ENCODE results near the gene SLC30A10.
"Not testable (repeated sequence)": the region's sequence is repeated elsewhere in the genome, so short reads cannot be mapped to it uniquely, and the experiment has no call there.

The SLC30A10 gene

DNA sequence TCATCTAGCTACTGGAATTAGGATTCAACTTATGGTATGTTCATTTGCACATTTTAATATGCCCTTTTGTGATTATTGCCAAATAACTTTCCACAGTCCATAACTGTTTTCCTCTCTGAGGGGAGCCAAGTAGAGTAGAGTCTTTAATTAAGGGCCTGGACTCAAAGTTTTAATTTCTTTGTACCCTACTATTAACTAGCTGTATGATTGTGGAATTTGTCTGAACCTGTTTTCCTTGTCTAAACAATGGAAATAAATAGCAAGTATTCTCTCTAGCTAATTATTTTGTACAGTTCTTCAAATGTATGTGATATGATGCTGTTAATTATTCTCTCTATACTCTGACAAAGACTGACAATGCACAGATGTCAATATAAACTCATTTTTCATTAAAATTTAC is 24.0 kb upstream of the SLC30A10 start:
- TF ChIP-seq, protein P1, sequence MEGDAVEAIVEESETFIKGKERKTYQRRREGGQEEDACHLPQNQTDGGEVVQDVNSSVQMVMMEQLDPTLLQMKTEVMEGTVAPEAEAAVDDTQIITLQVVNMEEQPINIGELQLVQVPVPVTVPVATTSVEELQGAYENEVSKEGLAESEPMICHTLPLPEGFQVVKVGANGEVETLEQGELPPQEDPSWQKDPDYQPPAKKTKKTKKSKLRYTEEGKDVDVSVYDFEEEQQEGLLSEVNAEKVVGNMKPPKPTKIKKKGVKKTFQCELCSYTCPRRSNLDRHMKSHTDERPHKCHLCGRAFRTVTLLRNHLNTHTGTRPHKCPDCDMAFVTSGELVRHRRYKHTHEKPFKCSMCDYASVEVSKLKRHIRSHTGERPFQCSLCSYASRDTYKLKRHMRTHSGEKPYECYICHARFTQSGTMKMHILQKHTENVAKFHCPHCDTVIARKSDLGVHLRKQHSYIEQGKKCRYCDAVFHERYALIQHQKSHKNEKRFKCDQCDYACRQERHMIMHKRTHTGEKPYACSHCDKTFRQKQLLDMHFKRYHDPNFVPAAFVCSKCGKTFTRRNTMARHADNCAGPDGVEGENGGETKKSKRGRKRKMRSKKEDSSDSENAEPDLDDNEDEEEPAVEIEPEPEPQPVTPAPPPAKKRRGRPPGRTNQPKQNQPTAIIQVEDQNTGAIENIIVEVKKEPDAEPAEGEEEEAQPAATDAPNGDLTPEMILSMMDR (IDR thresholded peaks at IDR 0.05; ENCODE audit: low read depth, low read length) = no peak
- DNase-seq = no peak
- 0 out of 2 replicates have a peak, but pooled peaks cover 3% of the 10 kb centered on the region for H3K27me3 ChIP-seq
- no peaks in the 10 kb centered on the region for H3K9me3 ChIP-seq
- H3K36me3 ChIP-seq = no peaks in the 10 kb centered on the region
- H3K4me3 ChIP-seq (ENCODE audit: low read depth, low read length) = no peak overlapping the region
- H3K4me1 ChIP-seq = no peaks in the 10 kb centered on the region

DNA sequence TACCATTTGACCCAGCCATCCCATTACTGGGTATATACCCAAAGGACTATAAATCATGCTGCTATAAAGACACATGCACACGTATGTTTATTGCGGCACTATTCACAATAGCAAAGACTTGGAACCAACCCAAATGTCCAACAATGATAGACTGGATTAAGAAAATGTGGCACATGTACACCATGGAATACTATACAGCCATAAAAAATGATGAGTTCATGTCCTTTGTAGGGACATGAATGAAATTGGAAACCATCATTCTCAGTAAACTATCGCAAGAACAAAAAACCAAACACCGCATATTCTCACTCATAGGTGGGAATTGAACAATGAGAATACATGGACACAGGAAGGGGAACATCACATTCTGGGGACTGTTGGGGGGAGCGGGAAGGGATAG is 20.9 kb upstream of the SLC30A10 start:
- not testable (repeated sequence) for H3K36me3 ChIP-seq; H3K4me1 ChIP-seq; H3K27me3 ChIP-seq; H3K9me3 ChIP-seq; DNase-seq; H3K4me3 ChIP-seq (ENCODE audit: low read depth, low read length)

DNA sequence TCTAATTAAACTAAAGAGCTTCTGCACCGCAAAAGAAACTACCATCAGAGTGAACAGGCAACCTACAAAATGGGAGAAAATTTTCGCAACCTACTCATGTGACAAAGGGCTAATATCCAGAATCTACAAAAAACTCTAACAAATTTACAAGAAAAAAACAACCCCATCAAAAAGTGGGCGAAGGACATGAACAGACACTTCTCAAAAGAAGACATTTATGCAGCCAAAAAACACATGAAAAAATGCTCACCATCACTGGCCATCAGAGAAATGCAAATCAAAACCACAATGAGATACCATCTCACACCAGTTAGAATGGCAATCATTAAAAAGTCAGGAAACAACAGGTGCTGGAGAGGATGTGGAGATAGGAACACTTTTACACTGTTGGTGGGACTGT is 20.4 kb upstream of the SLC30A10 start:
- H3K4me3 ChIP-seq (ENCODE audit: low read depth, low read length); DNase-seq; H3K9me3 ChIP-seq; H3K4me1 ChIP-seq; H3K36me3 ChIP-seq; H3K27me3 ChIP-seq: not testable (repeated sequence)

DNA sequence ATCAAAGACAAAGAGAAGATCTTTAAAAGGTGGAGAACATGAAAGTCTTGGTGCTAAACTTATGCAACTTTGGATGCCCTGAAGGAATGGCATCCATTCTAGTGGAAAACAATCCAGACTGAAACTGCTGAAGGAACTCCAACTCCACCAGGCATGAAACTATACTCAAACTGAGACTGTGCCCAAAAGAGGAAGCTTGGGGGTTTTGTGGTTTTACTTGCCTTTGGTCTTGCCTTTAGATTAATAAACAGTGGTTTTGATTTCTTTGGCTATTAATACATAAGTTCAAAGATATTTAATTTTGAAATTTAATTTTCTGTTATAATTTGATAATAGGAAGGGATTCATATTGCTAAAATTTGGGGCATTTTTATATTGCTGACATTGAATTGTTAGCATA is 17.4 kb upstream of the SLC30A10 start:
- no peak for DNase-seq
- TF ChIP-seq, protein P1 (IDR thresholded peaks at IDR 0.05; ENCODE audit: low read depth, low read length) = no peak
- Histone ChIP-seq H3K4me3 (ENCODE audit: low read depth, low read length) (no peak overlapping the region), H3K4me1 (no peaks in the 10 kb centered on the region), H3K9me3 (no peaks in the 10 kb centered on the region), H3K36me3 (no peaks in the 10 kb centered on the region), H3K27me3 (peaks cover 13% of the 10 kb centered on the region)

DNA sequence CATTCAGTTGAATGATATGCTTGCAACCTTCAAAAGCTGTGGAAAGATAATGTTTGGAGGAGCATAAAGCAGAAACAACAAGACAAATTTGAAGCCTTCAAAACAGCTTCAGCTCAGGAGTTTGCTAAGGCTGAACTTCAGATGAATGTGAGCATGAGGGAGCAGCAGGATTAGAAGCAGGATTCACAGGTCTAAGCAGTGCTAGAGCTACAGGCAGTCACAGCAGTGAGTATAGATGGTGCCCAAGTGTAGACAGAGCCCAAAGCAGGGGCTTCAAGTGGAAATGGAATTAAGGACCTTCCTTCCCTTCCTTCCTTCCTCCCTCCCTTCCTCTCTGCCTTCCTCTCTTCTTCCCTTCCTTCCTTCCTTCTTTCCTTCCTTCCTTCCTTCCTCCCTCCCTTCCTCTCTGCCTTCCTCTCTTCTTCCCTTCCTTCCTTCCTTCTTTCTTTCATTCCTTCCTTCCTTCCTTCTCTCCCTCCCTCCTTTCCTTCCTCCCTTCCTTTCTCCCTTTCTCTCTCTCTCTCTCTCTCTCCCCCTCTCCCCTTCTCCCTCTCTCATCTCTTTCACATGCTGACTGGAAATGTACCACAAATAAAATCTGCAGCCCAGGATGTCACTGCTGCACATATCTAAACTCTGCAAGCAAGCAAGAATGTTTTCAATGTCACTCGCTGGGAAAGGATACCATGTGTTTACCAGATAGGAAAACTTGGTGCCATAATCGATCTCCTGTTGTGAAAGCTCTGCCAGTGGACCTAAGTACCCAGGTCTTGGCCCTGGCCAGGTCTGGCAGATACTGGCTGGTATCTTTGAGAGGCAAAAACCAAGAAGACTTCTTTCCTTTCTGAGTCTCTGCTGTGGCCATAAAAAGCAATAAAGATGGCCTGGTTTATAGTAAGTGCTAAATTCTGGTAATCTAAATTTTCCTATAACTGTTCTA is 13.1 kb upstream of the SLC30A10 start:
- Histone ChIP-seq H3K36me3 (no peaks in the 10 kb centered on the region), H3K27me3 (peaks cover 13% of the 10 kb centered on the region), H3K4me1 (no peaks in the 10 kb centered on the region), H3K4me3 (ENCODE audit: low read depth, low read length) (no peak overlapping the region), H3K9me3 (no peaks in the 10 kb centered on the region)
- TF ChIP-seq, protein P1 (IDR thresholded peaks at IDR 0.05; ENCODE audit: low read depth, low read length) = no peak
- DNase-seq = no peak

DNA sequence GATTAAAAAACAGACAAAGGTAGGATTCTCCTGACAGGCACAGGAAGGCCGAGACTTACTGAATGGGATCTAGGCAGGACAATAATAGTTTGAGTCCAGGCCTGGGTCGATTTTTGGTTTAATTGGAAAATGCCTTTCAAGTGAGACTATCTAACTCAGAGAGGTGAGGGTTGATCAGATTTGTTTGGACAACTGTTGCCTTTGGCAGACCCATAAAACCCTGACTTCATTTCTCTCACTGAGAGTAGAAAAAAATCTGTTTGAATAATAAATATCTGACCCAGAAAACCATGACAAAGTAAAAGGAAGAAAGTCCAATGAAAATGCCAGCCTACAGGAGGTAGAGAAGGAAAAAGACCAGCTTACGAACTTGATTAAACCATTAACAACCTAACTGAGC is 12.3 kb upstream of the SLC30A10 start:
- Histone ChIP-seq H3K36me3 (no peaks in the 10 kb centered on the region), H3K4me3 (ENCODE audit: low read depth, low read length) (no peak overlapping the region), H3K4me1 (no peaks in the 10 kb centered on the region), H3K9me3 (no peaks in the 10 kb centered on the region), H3K27me3 (peaks cover 13% of the 10 kb centered on the region)
- no peak for DNase-seq
- TF ChIP-seq, protein P1 (IDR thresholded peaks at IDR 0.05; ENCODE audit: low read depth, low read length) = no peak

DNA sequence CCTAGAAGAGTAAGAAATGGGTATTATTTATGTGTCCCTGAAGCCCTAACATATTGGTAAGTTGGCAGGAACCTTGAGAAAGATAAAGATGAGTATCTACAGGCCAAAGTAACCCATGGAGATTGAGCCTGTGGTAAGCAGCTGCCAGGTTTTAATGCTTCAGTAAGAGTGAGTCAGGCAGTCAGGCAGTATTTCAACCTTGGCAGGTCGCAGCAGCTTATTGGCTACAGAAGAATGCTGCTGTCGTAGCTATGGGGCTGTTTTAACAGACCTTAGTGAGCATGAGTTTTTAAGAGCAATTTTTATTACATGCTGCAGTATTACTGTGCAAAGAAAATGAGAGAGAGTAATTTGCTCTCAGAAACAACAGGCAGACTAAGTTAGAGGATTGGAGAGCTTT is 10.3 kb upstream of the SLC30A10 start:
- Histone ChIP-seq H3K4me1 (no peaks in the 10 kb centered on the region), H3K36me3 (no peaks in the 10 kb centered on the region), H3K4me3 (ENCODE audit: low read depth, low read length) (no peak overlapping the region), H3K27me3 (peaks cover 10% of the 10 kb centered on the region), H3K9me3 (no peaks in the 10 kb centered on the region)
- TF ChIP-seq, protein P1 (IDR thresholded peaks at IDR 0.05; ENCODE audit: low read depth, low read length) = no peak
- DNase-seq = no peak

DNA sequence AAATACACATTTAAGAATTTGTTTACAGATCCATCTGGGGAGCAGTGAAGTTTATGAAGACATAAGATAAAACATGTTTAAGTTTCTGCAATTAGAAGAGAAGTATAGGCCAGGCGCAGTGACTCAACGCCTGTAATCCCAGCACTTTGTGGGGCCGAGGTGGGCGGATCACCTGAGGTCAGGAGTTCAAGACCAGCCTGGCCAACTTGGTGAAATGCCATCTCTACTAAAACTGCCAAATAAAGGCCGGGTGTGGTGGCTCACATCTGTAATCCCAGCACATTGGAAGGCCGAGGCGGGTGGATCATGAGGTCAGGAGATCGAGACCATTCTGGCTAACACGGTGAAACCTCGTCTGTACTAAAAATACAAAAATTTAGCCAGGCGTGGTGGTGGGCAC is 5.4 kb upstream of the SLC30A10 start:
- H3K36me3 ChIP-seq; DNase-seq; H3K4me3 ChIP-seq (ENCODE audit: low read depth, low read length); H3K9me3 ChIP-seq; H3K4me1 ChIP-seq; H3K27me3 ChIP-seq: not testable (repeated sequence)

Data from BE2C (cell line).